WTC11 (cell line): ENCODE measurements around the gene IGFALS. TPM values are rescaled to one million over a fixed set of nuclear protein-coding genes. Genes with fewer than 3 reads are reported as not detected.

Source experiments
- ATAC-seq: fragments of 200-7000 bp; cut with Tn5 transposase; 2 replicates; pipeline ENCODE4 v1.10.0; 2021; ENCODE audit warnings: mild to moderate bottlenecking, moderate library complexity
- CTCF ChIA-PET: fragments of 300-600 bp; sonication (Branson Sonifier 250); formaldehyde crosslinking; loops from one replicate; lab custom pipeline; 2021; ENCODE audit warnings: antibody characterized with exemption; lab: Charles Lee
- POLR2A ChIA-PET: fragments of 350-600 bp; sonication (Branson Sonifier 250); formaldehyde crosslinking; loops from one replicate; lab custom pipeline; 2021; ENCODE audit warnings: antibody characterized with exemption; lab: Charles Lee
- DNase-seq: peaks from one replicate; pipeline ENCODE4 v3.0.0; 2021; ENCODE audit warnings: low spot score
- H3K27ac Mint-ChIP-seq: 2 replicates; pipeline ENCODE4 v1.8.0; 2021; ENCODE audit warnings: mixed read lengths
- H3K27me3 Mint-ChIP-seq: 2 replicates; pipeline ENCODE4 v1.8.0; 2021; ENCODE audit warnings: low read depth, mild to moderate bottlenecking, moderate library complexity, mixed read lengths
- H3K36me3 Mint-ChIP-seq: 2 replicates; pipeline ENCODE4 v1.8.0; 2021; ENCODE audit warnings: mixed read lengths
- H3K4me1 Mint-ChIP-seq: 2 replicates; pipeline ENCODE4 v1.8.0; 2022; ENCODE audit warnings: mixed read lengths
- H3K4me3 Mint-ChIP-seq: 2 replicates; pipeline ENCODE4 v1.8.0; 2021; ENCODE audit warnings: mild to moderate bottlenecking, moderate library complexity, mixed read lengths
- H3K9me3 Mint-ChIP-seq: 2 replicates; pipeline ENCODE4 v1.8.0; 2021; ENCODE audit warnings: mixed read lengths
- ATF2 ChIP-seq: sonication (generic); formaldehyde crosslinking; IDR thresholded peaks from 2 replicates; pipeline ENCODE4 v1.8.1; 2022; ENCODE audit warnings: low read depth, missing genetic modification reagents, borderline replicate concordance
- CREM ChIP-seq: sonication (generic); formaldehyde crosslinking; IDR thresholded peaks from 2 replicates; pipeline ENCODE4 v1.8.1; 2022; ENCODE audit warnings: mild to moderate bottlenecking, missing genetic modification reagents, moderate library complexity
- E2F1 ChIP-seq: sonication (generic); formaldehyde crosslinking; IDR thresholded peaks from 2 replicates; pipeline ENCODE4 v1.8.0; 2022; ENCODE audit warnings: mild to moderate bottlenecking, missing genetic modification reagents
- EMX1 ChIP-seq: fragments of 250-450 bp; sonication (Bioruptor Pico); IDR thresholded peaks from 2 replicates; pipeline ENCODE4 v1.8.0; 2021; ENCODE audit warnings: mild to moderate bottlenecking
- ETV6 ChIP-seq: sonication (generic); formaldehyde crosslinking; IDR thresholded peaks from 2 replicates; pipeline ENCODE4 v1.8.1; 2022; ENCODE audit warnings: mild to moderate bottlenecking, missing genetic modification reagents
- NFE2L1 ChIP-seq: sonication (generic); formaldehyde crosslinking; IDR thresholded peaks from 2 replicates; pipeline ENCODE4 v1.8.1; 2023; ENCODE audit warnings: missing genetic modification reagents
- NR2C2 ChIP-seq: sonication (generic); formaldehyde crosslinking; IDR thresholded peaks from 2 replicates; pipeline ENCODE4 v1.8.0; 2022; ENCODE audit warnings: mild to moderate bottlenecking, missing genetic modification reagents
- PREB ChIP-seq: sonication (generic); formaldehyde crosslinking; IDR thresholded peaks from 2 replicates; pipeline ENCODE4 v1.8.1; 2022; ENCODE audit warnings: mild to moderate bottlenecking, missing genetic modification reagents, moderate library complexity, borderline replicate concordance
- SP1 ChIP-seq: sonication (generic); formaldehyde crosslinking; conservative IDR thresholded peaks from 2 replicates; pipeline ENCODE4 v1.8.1; 2022; ENCODE audit warnings: missing genetic modification reagents
- TCF7 ChIP-seq: sonication (generic); formaldehyde crosslinking; IDR thresholded peaks from 2 replicates; pipeline ENCODE4 v1.8.0; 2022; ENCODE audit warnings: mild to moderate bottlenecking, low read depth, missing genetic modification reagents, moderate library complexity
- TEAD1 ChIP-seq: sonication (generic); formaldehyde crosslinking; IDR thresholded peaks from 2 replicates; pipeline ENCODE4 v1.8.0; 2022; ENCODE audit warnings: mild to moderate bottlenecking, missing genetic modification reagents
- TP53 ChIP-seq: sonication (generic); formaldehyde crosslinking; IDR thresholded peaks from 2 replicates; pipeline ENCODE4 v1.8.1; 2023; ENCODE audit warnings: mild to moderate bottlenecking, missing genetic modification reagents
- USF1 ChIP-seq: sonication (generic); formaldehyde crosslinking; IDR thresholded peaks from 2 replicates; pipeline ENCODE4 v1.8.0; 2022; ENCODE audit warnings: mild to moderate bottlenecking, missing genetic modification reagents
- USF2 ChIP-seq: sonication (generic); formaldehyde crosslinking; IDR thresholded peaks from 2 replicates; pipeline ENCODE4 v1.8.1; 2023; ENCODE audit warnings: mild to moderate bottlenecking, missing genetic modification reagents, moderate library complexity
- ZNF281 ChIP-seq: sonication (generic); formaldehyde crosslinking; IDR thresholded peaks from 2 replicates; pipeline ENCODE4 v1.8.0; 2023; ENCODE audit warnings: mild to moderate bottlenecking, missing genetic modification reagents
- ZNF317 ChIP-seq: sonication (generic); formaldehyde crosslinking; IDR thresholded peaks from 2 replicates; pipeline ENCODE4 v1.8.1; 2023; ENCODE audit warnings: low read depth, mild to moderate bottlenecking, moderate library complexity, missing genetic modification reagents, borderline replicate concordance
- ZNF396 ChIP-seq: fragments of 250-450 bp; sonication (Bioruptor Pico); IDR thresholded peaks from 2 replicates; pipeline ENCODE4 v1.8.0; 2021; ENCODE audit warnings: mild to moderate bottlenecking, moderate library complexity, borderline replicate concordance
- ZNF512 ChIP-seq: sonication (generic); formaldehyde crosslinking; IDR thresholded peaks from 2 replicates; pipeline ENCODE4 v1.8.1; 2022; ENCODE audit warnings: missing genetic modification reagents, borderline replicate concordance
- ZNF532 ChIP-seq: fragments of 250-450 bp; sonication (Bioruptor Pico); IDR thresholded peaks from 2 replicates; pipeline ENCODE4 v1.9.0; 2021; ENCODE audit warnings: mild to moderate bottlenecking, borderline replicate concordance
- ZNF671 ChIP-seq: fragments of 250-450 bp; sonication (Bioruptor Pico); IDR thresholded peaks from 2 replicates; pipeline ENCODE4 v1.8.0; 2021; ENCODE audit warnings: mild to moderate bottlenecking
- total RNA-seq: library from RNA; stranded (reverse); gene quantifications from 3 replicates; pipeline ENCODE4 v1.2.3, GENCODE V29; 2021

IGFALS gene
- total RNA-seq, 1 experiment from 2014 or later = not detected

- H3K27me3 Mint-ChIP-seq = no peaks in the 10 kb centered on the region
- TF ChIP-seq ZNF512 (CRISPR knock-in tag) = no peak
- TF ChIP-seq ZNF317 (CRISPR knock-in tag) = no peak
- TF ChIP-seq ATF2 (CRISPR knock-in tag) = no peak
- TF ChIP-seq ETV6 (CRISPR knock-in tag) = no peak
- no peak for TF ChIP-seq USF2 (CRISPR knock-in tag)
- no peak for TF ChIP-seq ZNF671 (CRISPR knock-in tag)
- no peak for TF ChIP-seq ZNF532
- TF ChIP-seq TCF7 = no peak
- TF ChIP-seq NFE2L1 (CRISPR knock-in tag) = no peak
- no peak for TF ChIP-seq PREB (CRISPR knock-in tag)
- peaks cover 6% of the 10 kb centered on the region for H3K36me3 Mint-ChIP-seq
- POLR2A ChIA-PET = no interaction called here
- no peaks in the 10 kb centered on the region for H3K4me1 Mint-ChIP-seq
- DNase-seq (no peak), ATAC-seq (no peak)
- H3K27ac Mint-ChIP-seq = no peak overlapping the region
- no peaks in the 10 kb centered on the region for H3K9me3 Mint-ChIP-seq
- H3K4me3 Mint-ChIP-seq = no peak overlapping the region
- CTCF ChIA-PET = no interaction called here
These were observed 23.1 kb upstream of the IGFALS start for GRCh38 chr16:1816396-1817275.

- CTCF ChIA-PET = no interaction called here
- Mint-ChIP-seq H3K27me3 (no peaks in the 10 kb centered on the region), H3K4me1 (no peaks in the 10 kb centered on the region), H3K27ac (no peak overlapping the region), H3K36me3 (peaks cover 6% of the 10 kb centered on the region), H3K4me3 (no peak overlapping the region), H3K9me3 (no peaks in the 10 kb centered on the region)
- DNase-seq = no peak
- POLR2A ChIA-PET = no interaction called here
- ATAC-seq = no peak
- TF ChIP-seq E2F1 (no peak), CREM (CRISPR knock-in tag) (no peak), ETV6 (CRISPR knock-in tag) (no peak), USF1 (CRISPR knock-in tag) (no peak), TP53 (CRISPR knock-in tag) (no peak), EMX1 (CRISPR knock-in tag) (no peak), ZNF396 (CRISPR knock-in tag) (no peak), SP1 (CRISPR knock-in tag) (no peak), ZNF281 (no peak), TEAD1 (CRISPR knock-in tag) (no peak), NR2C2 (CRISPR knock-in tag) (no peak)
These were observed 22.0 kb upstream of the IGFALS start for GRCh38 chr16:1815461-1815860.
